Memory B cell (primary cell): ENCODE data around the gene SLC9A9.

Experiments used
- ATAC-seq: fragments of 150-1000 bp; cut with Tn5 transposase; 2 replicates; pipeline ENCODE4 v1.10.0; 2021; ENCODE audit warnings: low read depth, mild to moderate bottlenecking, moderate library complexity
- DNase-seq, 2 donors: peaks; one replicate each; pipeline ENCODE4 v3.0.0; 2022; ENCODE audit warnings: low spot score in 2 of 2
- H3K27ac Mint-ChIP-seq: one replicate; pipeline ENCODE4 v1.8.0; 2022; ENCODE audit warnings: mild to moderate bottlenecking, moderate library complexity, mixed read lengths
- H3K27me3 Mint-ChIP-seq: one replicate; pipeline ENCODE4 v1.8.0; 2022; ENCODE audit warnings: mixed read lengths
- H3K36me3 Mint-ChIP-seq: one replicate; pipeline ENCODE4 v1.8.0; 2022; ENCODE audit warnings: mild to moderate bottlenecking, mixed read lengths
- H3K4me1 Mint-ChIP-seq: one replicate; pipeline ENCODE4 v1.8.0; 2022; ENCODE audit warnings: mixed read lengths
- H3K4me3 Mint-ChIP-seq: one replicate; pipeline ENCODE4 v1.8.0; 2022; ENCODE audit warnings: mild to moderate bottlenecking, moderate library complexity, mixed read lengths
- H3K9me3 Mint-ChIP-seq: one replicate; pipeline ENCODE4 v1.8.0; 2022; ENCODE audit warnings: mixed read lengths

Gene SLC9A9

DNA sequence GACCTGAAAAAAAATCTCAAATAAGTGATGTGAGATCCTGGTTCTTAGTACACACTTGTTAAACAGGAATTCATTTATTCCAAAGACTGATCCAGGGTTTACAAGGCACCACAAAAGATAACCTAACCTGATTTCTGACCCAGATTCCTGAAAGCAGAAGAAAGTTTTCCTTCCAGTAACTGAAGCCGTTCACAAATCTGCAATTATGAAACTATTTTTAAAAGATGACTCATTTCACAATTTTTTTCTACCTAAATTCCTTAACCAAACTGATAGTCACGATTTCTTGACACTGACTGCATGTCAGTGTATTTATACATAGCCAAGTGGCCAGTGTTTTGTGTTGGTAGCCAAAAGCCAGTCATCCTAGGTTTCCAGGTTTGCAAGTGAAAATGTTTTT is 17.1 kb downstream of the SLC9A9 start:
- ATAC-seq (no peak), DNase-seq (no peak)
- Mint-ChIP-seq H3K27ac (no peak overlapping the region), H3K9me3 (peaks cover 2% of the 10 kb centered on the region), H3K36me3 (peaks cover 6% of the 10 kb centered on the region), H3K4me1 (peaks cover 15% of the 10 kb centered on the region), H3K4me3 (no peak overlapping the region), H3K27me3 (no peaks in the 10 kb centered on the region)

DNA sequence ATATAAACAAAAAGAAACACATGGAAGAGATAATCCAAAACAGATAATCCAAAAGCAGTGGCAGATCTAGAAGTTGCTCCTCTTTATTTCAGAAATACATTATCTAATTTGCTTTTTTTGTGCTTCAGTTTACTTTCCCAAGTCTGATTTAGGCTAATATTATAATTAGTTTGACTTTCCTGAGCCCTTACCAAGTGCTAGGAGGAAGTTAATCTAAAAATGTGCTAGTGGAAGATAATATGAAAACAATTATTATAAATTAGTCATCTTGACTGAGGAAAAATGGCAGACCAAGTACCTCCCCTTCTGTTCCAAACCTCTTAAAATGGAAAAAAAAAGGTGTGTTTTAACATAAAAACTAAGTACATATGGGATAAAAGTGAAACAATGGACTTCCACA is 17.5 kb downstream of the SLC9A9 start:
- Mint-ChIP-seq H3K27ac (no peak overlapping the region), H3K27me3 (no peaks in the 10 kb centered on the region)
- DNase-seq, result no peak

DNA sequence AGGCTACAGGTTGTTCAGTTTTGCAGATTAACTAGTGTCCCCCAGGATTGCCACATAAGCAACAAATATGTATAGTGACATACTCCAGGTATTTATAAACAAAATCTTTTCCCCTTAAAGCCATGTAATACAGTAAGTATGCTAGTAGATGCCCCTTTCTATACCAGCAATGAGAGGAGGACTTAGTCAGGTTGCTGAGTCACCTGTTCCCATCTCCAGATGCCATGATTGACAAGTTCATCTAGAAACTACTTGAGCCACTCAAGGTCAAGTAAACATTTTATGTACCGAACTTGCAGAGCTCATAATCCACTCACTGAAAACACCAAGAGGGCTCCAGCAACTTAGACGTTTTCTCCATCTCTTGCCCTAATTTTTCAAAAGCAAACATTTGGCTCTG is 18.2 kb downstream of the SLC9A9 start:
- peaks cover 18% of the 10 kb centered on the region for H3K4me1 Mint-ChIP-seq
- peaks cover 7% of the 10 kb centered on the region for H3K36me3 Mint-ChIP-seq
- no peak overlapping the region for H3K27ac Mint-ChIP-seq
- no peak overlapping the region for H3K4me3 Mint-ChIP-seq
- DNase-seq (no peak), ATAC-seq (no peak)
- peaks cover 3% of the 10 kb centered on the region for H3K9me3 Mint-ChIP-seq
- H3K27me3 Mint-ChIP-seq, result no peaks in the 10 kb centered on the region

More for the DNA sequence above, 17.5 kb downstream of the SLC9A9 start:
- peaks cover 16% of the 10 kb centered on the region for H3K4me1 Mint-ChIP-seq
- peaks cover 7% of the 10 kb centered on the region for H3K36me3 Mint-ChIP-seq
- ATAC-seq, result no peak
- peaks cover 3% of the 10 kb centered on the region for H3K9me3 Mint-ChIP-seq
- no peak overlapping the region for H3K4me3 Mint-ChIP-seq

DNA sequence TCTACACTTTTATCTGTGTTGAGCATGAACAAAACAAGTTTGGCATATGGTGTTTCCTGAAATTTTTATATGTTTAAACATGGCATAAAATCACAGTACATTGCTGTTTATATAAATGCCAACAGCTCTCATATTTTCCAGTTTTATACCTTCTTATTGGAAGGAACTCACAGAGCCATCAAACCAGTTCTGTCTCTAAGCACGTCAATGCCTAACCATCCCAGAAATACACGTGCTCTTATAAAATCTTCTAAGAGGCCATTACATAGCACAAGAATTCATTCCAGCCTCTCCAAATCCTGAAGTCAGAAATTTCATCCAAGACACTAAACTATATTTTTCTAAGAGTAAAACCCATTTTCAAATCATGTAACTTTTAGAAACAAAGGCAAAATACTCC is 20.8 kb downstream of the SLC9A9 start:
- DNase-seq (no peak), ATAC-seq (no peak)
- Mint-ChIP-seq H3K27me3 (no peaks in the 10 kb centered on the region), H3K27ac (no peak overlapping the region), H3K4me3 (no peak overlapping the region), H3K9me3 (peaks cover 3% of the 10 kb centered on the region), H3K36me3 (peaks cover 7% of the 10 kb centered on the region), H3K4me1 (peaks cover 17% of the 10 kb centered on the region)

DNA sequence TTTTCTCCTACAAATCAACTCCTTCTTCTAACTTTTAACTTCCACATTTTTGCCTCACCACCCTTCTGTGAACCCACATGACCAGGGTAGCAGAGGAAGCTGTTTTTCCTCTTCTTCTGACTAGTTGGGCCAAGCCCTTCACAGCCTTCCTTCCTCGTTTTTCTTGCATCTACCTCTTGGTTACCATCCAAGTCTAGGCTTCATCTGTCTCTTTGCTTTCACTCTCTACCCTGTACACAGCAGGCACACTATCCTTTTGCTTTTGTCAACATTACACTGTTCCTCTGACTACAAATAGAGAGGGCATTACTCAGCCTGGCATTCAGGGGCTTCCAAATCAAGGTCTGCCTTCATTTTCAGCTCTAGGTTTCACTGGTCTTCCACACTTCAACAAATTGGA is 22.0 kb downstream of the SLC9A9 start:
- peaks cover 7% of the 10 kb centered on the region for H3K36me3 Mint-ChIP-seq
- ATAC-seq, result peak; percentile 43

DNA sequence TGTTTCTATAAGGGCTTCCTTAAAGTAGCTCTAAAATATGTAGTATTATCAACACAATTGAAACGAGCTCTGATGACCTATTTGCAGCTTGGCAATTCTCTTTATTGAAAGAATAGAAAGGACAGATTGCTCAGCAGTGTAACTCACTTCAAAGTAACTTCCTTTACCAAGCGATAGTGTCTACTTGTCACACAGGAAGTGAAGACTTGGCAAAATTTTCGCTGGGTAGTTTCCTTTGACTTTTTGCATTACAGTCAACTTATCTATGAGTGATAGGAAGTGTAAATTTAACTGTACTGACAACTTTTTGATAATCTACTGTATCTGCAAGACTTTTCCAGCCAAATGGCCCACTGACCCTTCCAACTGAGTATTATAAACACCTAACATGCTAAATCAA is 22.8 kb downstream of the SLC9A9 start:
- peaks cover 15% of the 10 kb centered on the region for H3K4me1 Mint-ChIP-seq
- H3K27ac Mint-ChIP-seq, result no peak overlapping the region
- DNase-seq, result peak in 1 of 2 donors; percentile 6
- H3K27me3 Mint-ChIP-seq, result no peaks in the 10 kb centered on the region
- peaks cover 3% of the 10 kb centered on the region for H3K9me3 Mint-ChIP-seq
- H3K36me3 Mint-ChIP-seq, result peaks cover 7% of the 10 kb centered on the region
- peak overlapping the region; percentile 28 for H3K4me3 Mint-ChIP-seq
- ATAC-seq, result peak; percentile 73

More for the DNA sequence above, 22.0 kb downstream of the SLC9A9 start:
- DNase-seq, result no peak
- Mint-ChIP-seq H3K4me3 (peak overlapping the region; percentile 6), H3K4me1 (peaks cover 15% of the 10 kb centered on the region), H3K27me3 (no peaks in the 10 kb centered on the region), H3K27ac (peak overlapping the region; percentile 32), H3K9me3 (peaks cover 3% of the 10 kb centered on the region)

DNA sequence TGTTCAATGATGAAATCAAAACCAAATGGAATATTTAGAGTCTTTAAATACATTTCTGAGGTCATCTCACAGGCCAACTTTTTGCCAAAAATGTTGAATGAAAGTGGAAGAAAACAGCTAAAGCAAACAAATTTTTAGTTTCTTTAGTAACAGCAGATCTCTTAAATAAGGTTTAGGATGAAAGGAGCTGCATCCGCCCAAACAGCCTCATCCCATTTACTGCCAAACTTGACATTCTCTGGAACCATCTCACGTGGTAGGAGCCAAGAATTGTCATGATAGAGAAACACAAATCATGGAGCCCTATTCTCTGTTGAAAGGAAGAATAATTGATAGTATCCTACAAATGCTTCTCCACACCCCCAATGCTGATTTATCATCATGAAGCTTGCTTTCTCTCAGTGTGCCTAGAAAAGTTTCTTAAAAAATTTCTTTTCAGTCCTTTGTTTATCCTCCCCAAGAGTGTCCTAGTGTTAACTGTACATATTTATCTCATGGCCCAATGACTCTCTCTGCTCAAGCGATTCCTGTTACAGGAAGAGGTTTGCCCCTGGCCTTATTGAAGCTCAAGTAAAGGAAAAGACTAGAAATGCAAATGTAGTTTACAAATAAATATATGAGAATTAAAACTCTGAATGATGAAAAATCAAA is 23.4 kb downstream of the SLC9A9 start:
- Mint-ChIP-seq H3K9me3 (peaks cover 3% of the 10 kb centered on the region), H3K27ac (no peak overlapping the region)
- ATAC-seq, result no peak

DNA sequence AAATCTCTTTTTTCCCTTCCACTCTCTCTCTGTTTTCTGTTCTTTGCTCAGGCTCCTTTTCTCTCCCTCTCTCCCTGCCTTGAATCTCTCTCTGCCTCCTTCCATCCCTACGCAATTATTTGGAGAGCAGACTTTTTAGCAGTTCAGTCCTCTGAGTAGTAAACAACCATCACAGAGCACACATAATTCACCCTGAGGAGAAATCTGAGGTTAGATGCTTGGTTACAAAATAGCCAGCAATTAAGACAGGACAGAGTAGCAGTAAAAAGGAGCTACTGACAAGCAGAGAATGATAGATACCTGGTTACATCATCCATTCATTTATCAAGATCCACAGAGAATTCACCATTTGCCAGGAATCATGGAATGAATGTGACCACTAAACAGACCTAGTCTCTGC is 25.5 kb downstream of the SLC9A9 start:
- no peak for ATAC-seq
- peaks cover 3% of the 10 kb centered on the region for H3K9me3 Mint-ChIP-seq
- H3K27me3 Mint-ChIP-seq, result no peaks in the 10 kb centered on the region
- no peak for DNase-seq
- peaks cover 15% of the 10 kb centered on the region for H3K4me1 Mint-ChIP-seq
- H3K36me3 Mint-ChIP-seq, result peaks cover 3% of the 10 kb centered on the region
- H3K4me3 Mint-ChIP-seq, result no peak overlapping the region
- no peak overlapping the region for H3K27ac Mint-ChIP-seq

More for the DNA sequence above, 23.4 kb downstream of the SLC9A9 start:
- peaks cover 15% of the 10 kb centered on the region for H3K4me1 Mint-ChIP-seq
- peaks cover 7% of the 10 kb centered on the region for H3K36me3 Mint-ChIP-seq
- H3K27me3 Mint-ChIP-seq, result no peaks in the 10 kb centered on the region
- H3K4me3 Mint-ChIP-seq, result no peak overlapping the region
- DNase-seq, result no peak

DNA sequence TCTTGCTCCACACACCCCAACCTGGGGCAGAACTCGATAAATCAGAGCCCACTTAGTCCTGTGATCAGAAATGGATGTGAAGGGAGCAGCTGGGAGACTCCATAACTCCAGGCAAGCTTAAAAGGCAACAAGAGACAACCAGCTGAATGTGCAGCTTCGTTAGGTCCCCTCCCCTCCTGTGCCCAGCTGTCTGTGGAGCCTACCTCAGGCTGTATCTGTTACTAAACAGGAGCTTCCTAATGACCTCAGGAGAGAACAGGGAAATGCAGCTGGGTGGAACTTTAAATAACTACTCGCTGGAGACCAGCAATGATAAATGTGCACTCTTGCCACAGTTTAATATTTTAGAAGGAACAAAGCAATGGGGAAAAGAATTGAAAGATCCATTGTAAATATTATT is 25.9 kb downstream of the SLC9A9 start:
- DNase-seq (no peak), ATAC-seq (no peak)
- Mint-ChIP-seq H3K36me3 (peaks cover 3% of the 10 kb centered on the region), H3K27me3 (no peaks in the 10 kb centered on the region), H3K4me1 (peaks cover 15% of the 10 kb centered on the region), H3K4me3 (no peak overlapping the region), H3K27ac (no peak overlapping the region), H3K9me3 (peaks cover 3% of the 10 kb centered on the region)

DNA sequence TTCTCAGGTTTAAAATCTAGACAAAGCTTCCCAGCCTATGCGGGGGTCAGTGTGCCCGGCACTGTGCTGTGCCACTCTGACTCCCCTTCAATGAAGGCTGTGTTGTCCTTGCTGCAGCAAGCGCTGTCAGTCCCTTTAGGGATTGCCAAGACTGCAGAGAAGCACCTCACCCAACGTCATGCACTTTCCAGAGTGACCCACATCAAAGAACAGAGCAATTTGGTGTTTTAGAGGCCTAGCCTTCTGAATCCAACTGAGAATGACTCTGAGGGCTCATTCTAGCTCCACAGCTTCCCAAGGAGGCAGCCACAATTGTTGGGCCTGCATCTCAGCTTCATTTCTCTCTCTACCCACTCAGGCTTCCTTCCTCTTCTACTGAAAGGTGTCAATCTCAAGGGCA is 26.4 kb downstream of the SLC9A9 start:
- no peak for ATAC-seq
- Mint-ChIP-seq H3K9me3 (peaks cover 3% of the 10 kb centered on the region), H3K27ac (no peak overlapping the region), H3K4me3 (no peak overlapping the region), H3K4me1 (peaks cover 15% of the 10 kb centered on the region), H3K27me3 (no peaks in the 10 kb centered on the region), H3K36me3 (peaks cover 3% of the 10 kb centered on the region)
- DNase-seq, result no peak

DNA sequence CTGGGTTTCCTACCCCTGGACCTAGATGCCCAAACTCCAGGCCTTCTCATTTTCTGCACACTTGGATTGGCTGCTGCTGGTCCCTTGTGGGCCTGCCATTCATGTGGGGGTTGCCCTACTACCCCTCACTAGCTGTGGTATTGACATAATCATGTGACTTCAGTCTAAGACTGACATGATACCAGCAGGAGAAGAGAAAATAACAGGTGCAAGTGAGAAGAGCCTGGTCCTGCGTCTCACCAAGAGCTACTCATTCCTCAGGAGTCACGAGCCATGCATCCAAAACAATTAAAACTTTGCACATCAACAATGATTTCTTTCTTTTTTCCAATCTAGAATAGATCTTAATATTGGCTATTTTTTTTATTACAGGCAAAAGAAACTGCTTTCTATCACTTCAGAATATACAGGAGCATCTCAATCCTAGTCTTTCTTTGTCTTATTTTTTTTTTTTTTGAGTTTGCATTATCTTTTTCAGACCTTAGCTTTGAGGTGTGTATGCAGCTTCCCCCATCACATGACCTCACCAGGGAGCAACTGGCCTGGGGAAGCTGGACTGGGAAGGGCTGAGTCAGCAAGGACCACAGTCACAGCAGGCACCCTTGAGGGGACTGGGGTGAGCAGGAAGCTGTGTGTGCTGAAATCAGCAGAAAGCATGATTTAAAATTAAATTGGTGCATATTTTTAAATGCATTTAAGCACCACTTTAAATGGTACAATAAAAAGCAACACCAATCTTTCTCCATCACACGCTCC is 27.6 kb downstream of the SLC9A9 start:
- DNase-seq (no peak), ATAC-seq (no peak)
- peaks cover 2% of the 10 kb centered on the region for H3K36me3 Mint-ChIP-seq
- H3K27me3 Mint-ChIP-seq, result no peaks in the 10 kb centered on the region
- no peak overlapping the region for H3K4me3 Mint-ChIP-seq
- peaks cover 7% of the 10 kb centered on the region for H3K4me1 Mint-ChIP-seq
- no peaks in the 10 kb centered on the region for H3K9me3 Mint-ChIP-seq
- H3K27ac Mint-ChIP-seq, result no peak overlapping the region

DNA sequence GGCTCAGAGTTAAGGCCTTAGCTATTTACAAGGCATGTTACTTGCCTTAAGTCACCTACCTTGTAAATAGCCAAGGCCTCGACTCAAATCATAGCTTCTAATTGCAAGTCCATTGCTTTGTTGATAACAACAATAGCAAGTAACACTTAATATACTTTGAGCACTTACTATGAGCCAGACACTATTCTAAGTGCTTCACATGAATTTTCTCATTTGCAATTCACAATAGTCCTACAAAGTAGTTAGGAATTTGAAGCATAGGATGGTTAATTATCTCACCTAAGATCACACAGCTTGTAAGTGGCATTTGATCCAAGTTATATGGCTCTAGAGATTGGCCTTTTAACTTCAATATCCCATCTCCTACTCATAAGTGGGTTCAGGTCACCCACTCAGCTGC is 28.4 kb downstream of the SLC9A9 start:
- H3K27ac Mint-ChIP-seq, result no peak overlapping the region
- H3K9me3 Mint-ChIP-seq, result no peaks in the 10 kb centered on the region
- no peak for ATAC-seq

DNA sequence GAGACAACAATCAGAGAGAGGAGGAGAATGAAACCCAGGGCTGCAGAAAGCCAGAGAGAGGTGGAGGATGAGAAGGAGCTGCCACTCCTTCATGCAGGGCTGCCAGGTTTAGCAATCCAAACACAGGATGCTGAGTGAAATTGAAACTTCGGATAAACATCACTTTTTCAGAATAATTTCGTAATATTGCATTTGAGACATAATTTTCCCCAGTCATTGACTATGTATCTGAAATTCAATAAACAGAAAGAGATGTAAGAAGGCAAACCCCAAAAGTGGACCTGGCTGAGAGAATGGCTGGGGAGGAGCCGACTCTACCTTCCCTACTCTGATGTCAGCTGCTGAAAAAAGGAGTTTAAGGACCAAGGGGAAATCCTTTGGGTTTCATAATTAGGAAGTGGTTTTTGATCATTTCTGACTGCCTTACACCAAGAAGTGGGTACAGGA is 33.8 kb downstream of the SLC9A9 start:
- no peaks in the 10 kb centered on the region for H3K27me3 Mint-ChIP-seq
- peaks cover 11% of the 10 kb centered on the region for H3K36me3 Mint-ChIP-seq
- no peak overlapping the region for H3K27ac Mint-ChIP-seq
- ATAC-seq (no peak), DNase-seq (no peak)
- H3K4me3 Mint-ChIP-seq, result no peak overlapping the region
- no peaks in the 10 kb centered on the region for H3K9me3 Mint-ChIP-seq
- H3K4me1 Mint-ChIP-seq, result peaks cover 24% of the 10 kb centered on the region

More for the DNA sequence above, 28.4 kb downstream of the SLC9A9 start:
- peaks cover 3% of the 10 kb centered on the region for H3K4me1 Mint-ChIP-seq
- H3K36me3 Mint-ChIP-seq, result peaks cover 2% of the 10 kb centered on the region
- no peak overlapping the region for H3K4me3 Mint-ChIP-seq
- no peak for DNase-seq
- H3K27me3 Mint-ChIP-seq, result no peaks in the 10 kb centered on the region

DNA sequence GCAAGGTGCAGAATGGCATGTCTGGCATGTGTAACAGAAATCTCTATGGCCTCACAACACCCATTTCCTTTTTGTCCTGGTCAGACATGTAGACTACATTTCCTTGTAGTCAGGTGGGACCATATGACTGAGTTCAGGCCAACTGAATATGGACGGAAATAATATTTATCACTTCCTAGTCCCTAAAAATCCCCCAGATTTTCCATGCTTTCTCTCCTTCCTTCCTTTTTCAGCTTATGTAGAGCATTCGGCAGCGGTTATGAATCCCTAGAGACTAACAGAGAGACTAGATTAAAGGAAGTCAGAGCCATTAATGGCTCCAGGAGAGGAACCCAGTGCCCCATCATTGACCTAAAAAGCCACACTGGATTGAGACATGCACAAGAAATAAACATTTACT is 35.8 kb downstream of the SLC9A9 start:
- DNase-seq, result no peak
- H3K27me3 Mint-ChIP-seq, result no peaks in the 10 kb centered on the region
- H3K4me1 Mint-ChIP-seq, result peaks cover 24% of the 10 kb centered on the region
- H3K9me3 Mint-ChIP-seq, result no peaks in the 10 kb centered on the region
- no peak overlapping the region for H3K27ac Mint-ChIP-seq
- no peak overlapping the region for H3K4me3 Mint-ChIP-seq
- no peak for ATAC-seq
- H3K36me3 Mint-ChIP-seq, result peaks cover 11% of the 10 kb centered on the region
